SK-N-DZ (cell line): ENCODE measurements around the gene POMT2.

Experiments used
- DNase-seq: peaks from one replicate; pipeline ENCODE4 v3.0.0-alpha.2; 2015; ENCODE audit warnings: low spot score
- small RNA-seq, 2 experiments: library from RNA; depleted of rRNA; stranded (forward); fragments of <200 nt; gene quantifications; one replicate each; pipeline ENCODE3, GENCODE V24; 2014

POMT2 gene

GRCh38 chr14:77241955-77242354 lies 78.7 kb downstream of the POMT2 start:
- DNase-seq = no peak

DNA sequence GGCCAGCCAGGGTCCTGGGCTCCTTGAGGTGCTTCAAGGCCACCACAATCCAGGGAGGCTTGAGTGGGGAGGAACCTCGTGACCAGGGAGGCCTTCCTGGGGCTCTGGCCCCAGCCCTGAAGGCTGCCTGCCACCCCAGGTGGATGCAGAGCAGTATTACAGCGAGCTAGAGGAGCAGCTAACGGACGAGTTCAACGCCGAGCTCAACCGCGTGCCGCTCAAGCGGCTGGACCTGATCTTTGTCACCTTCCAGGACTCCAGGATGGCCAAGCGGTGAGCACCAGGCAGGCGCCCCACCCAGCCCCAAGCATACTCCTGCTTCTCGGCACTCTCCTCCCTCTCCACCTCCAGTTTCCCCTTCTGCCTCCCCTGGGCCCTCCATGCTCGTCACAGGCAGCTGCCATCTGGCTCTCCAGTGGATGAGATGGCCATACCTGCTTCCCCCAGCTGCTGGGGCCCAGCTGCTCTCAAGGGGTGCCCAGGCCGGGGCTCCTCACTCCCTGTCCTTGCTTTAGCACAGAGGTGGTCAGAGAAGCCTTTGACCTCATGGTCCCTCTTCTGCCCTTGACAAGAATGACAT lies 80.3 kb downstream of the POMT2 start:
- DNase-seq = no peak

GRCh38 chr14:77239412-77239811 lies 81.3 kb downstream of the POMT2 start:
- DNase-seq = no peak

GRCh38 chr14:77238996-77239395 lies 81.7 kb downstream of the POMT2 start:
- no peak for DNase-seq

DNA sequence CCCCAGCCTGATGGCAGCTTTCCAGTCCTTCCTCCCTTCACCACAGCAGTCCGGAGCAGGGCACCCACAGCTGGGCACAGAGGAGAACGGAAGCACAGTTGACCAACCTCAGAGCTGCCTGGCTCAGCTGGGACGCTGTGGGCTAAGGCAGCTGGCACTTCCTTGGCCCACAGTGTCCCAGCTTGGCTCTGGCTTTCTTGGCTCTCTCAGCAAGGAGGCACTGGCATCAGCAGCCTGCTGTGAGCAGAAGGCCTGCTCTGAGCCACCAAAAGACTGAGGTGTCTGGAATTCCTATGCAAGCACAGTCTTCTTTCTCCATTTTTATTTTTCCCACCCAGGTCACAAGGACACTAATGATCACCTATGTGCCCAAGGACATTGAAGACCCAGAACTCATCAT lies 82.3 kb downstream of the POMT2 start:
- no peak for DNase-seq

DNA sequence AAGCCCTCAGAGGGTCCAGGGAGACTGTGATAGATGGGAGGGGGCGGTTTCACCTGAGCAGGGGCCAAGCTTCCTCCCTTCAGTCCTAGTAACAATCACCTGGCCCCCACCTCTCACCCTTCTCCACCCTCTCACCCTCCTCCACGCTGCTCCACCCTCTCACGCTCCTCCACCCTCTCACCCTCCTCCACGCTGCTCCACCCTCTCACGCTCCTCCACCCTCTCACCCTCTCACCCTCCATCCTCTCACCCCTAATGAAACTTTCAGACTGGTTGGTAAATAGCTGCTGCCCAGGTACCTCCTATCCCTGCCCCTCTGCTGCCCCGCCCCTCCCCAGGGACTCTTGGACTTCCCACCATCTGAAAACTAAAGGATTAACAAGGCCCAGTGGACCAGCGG lies 83.9 kb downstream of the POMT2 start:
- no peak for DNase-seq

- no peak for DNase-seq
These were observed 89.0 kb downstream of the POMT2 start for GRCh38 chr14:77231721-77232120.

GRCh38 chr14:77230914-77231313 lies 89.8 kb downstream of the POMT2 start:
- DNase-seq = no peak

GRCh38 chr14:77228056-77228455 lies 92.6 kb downstream of the POMT2 start:
- no peak for DNase-seq

- DNase-seq = no peak
These were observed 94.7 kb downstream of the POMT2 start for GRCh38 chr14:77225892-77226557.

DNA sequence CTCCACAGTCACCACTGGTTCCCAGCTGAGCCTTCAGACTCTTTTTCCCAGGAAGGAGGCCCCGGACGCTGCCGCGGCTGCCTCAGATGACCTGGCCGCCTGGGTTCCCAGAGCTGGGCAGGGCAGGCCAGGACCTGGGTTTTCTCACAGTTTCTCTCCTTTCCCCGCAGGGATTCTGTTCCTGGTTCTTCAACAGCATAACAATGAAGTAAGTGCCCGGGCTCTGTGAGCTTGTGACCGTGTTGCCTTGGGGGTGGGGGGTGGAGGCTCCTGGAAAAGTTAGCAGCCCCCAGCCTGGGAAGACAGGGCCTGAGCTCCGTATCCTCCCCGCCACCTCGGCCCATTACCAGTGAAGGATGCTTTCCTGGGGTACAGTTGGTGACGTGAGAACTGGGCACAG lies 95.4 kb downstream of the POMT2 start:
- DNase-seq = no peak

Small RNA genes lying within 50 kb of the gene (small RNA-seq; reads per million reads assigned to genes)
- gene MIR1260A = 0 reads per million in 2 experiments
